Activated naive CD4-positive, alpha-beta T cell (primary cell): ENCODE data around the gene UBB.
A peak's percentile ranks its signal among the peaks of the same experiment; 100 is the strongest.
"Not testable (repeated sequence)": the region's sequence is repeated elsewhere in the genome, so short reads cannot be mapped to it uniquely, and the experiment has no call there.

Source experiments
- DNase-seq, 4 experiments: peaks; one replicate each; lab custom pipeline; 2025; lab: John Stamatoyannopoulos, UW

Gene UBB

DNA sequence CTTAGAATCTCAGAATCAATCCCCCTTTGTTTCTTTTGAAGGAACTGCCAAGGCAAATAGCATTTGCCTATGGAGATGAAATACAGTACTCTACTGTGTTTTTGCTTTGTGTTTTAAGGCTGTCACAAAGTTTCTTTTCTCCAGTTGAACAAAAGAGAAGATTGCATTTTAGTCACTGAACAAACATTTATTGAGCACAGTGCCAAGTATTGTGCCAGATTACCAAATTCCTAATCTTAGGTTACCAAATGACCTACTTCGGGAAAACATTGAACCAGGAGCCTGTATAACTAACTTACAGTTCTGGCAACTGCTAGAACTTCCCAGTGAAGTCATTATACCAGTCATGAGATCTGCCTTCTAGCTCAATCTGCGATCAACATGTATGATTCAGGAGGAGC, 3.0 kb upstream of the UBB start:
- no peak for DNase-seq

DNA sequence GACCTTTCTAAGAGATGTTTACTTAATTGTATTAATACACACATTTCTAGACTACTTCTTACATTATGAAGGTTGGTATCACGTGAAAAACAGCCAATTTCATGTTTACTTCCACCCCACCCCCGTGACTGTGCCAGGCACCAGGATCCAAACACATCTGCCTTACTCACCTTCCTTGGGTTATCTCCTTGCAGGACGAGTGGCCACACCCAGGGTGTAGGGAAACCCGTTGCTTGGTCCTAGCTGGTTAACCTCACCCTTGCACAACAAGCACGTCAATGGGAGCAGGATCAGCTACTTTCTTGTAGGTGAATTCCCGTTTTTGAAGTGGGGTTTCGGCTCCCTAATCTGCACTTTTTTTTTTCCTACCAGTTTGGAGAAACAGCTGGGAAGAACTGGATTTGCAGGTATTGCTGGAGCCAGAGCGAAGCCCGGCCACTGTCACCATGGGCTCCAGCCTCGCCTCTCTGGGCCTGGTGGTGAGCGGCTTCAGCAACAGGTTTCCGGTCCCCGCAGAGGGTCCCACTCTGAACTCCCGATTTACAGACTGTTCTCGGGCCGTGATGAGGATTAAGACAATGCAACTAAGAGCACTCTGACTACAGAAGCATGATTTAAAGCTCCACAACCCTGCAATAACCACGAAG, 2.1 kb upstream of the UBB start:
- DNase-seq = no peak

DNA sequence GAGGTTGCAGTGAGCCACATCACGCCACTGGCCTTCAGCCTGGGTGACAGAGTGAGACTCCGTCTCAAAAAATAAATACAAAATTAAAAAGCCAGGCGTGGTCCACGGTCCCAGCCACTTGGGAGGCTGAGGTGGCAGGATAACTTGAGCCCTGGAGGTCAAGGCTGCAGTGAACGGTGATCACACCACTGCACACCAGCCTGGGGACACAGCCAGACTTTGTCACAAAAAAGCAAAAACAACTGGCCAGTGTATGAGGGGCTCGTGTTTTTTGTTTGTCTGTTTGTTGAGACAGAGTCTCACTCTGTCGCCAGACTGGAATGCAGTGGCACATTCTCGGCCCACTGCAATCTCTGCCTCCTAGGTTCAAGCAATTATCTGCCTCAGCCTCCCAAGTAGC, 1.2 kb upstream of the UBB start:
- no peak for DNase-seq

DNA sequence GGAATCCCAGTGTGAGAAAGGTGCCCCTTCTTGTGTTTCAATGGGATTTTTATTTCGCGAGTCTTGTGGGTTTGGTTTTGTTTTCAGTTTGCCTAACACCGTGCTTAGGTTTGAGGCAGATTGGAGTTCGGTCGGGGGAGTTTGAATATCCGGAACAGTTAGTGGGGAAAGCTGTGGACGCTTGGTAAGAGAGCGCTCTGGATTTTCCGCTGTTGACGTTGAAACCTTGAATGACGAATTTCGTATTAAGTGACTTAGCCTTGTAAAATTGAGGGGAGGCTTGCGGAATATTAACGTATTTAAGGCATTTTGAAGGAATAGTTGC, 567 bp downstream of the UBB start:
- DNase-seq = no peak

DNA sequence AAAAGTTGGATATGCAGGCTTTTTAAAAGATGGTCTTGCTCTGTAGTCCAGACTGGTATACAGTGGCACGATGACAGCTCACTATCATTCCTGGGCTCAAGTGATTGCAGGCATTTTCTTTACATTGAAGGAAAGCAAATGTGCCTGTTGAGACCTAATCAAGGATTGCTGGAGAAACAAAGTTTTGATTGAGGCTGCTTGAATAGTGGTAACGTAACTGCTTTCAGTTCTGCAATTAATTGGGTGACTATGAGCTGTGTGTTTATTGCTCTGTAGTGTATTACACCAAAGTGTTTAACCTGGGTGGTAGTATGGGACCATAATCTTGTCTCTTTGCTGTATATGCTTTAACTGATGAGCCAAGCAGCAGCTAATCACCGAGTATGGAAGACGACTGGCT, 2.3 kb downstream of the UBB start:
- no peak for DNase-seq

DNA sequence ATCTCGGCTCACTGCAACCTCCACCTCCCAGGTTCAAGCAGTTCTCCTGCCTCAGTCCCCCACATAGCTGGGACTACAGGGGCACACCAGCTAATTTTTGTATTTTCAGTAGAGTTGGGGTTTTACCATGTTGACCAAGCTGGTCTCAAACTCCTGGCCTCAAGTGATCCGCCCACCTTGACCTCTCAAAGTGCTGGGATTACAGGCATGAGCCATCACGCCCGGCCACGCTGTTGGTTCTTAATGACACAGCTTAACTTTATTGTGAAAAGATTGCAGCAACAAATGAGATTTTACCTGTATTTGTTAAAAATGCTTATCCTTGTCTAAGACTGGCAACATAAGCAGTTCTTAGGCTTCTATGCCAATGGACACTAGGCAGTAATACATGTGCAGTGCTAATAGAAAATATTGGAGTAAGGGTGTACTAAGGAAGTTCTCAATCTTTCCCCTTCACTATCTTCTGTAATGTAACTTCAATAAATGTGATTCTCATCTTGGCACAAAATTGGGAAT, 2.9 kb downstream of the UBB start:
- no peak for DNase-seq

DNA sequence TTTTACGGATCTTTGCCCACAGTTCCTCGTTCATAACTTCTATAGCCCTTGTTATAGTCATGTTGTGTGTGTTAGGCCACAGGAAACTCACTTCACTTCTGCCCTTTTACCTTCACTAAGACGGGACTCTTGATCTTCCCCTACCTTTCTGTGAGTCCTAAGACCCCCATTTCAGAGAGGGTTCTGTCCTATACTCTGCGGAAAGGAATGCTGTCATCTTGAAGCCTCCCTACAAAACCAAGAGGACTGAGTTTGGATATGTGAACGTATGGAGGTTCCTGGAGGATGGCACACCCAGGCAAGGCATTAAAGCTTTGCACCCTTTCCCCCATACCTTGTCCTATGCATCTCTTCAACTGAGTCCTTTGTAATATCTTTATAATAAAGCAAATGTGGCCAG, 3.7 kb downstream of the UBB start:
- no peak for DNase-seq

DNA sequence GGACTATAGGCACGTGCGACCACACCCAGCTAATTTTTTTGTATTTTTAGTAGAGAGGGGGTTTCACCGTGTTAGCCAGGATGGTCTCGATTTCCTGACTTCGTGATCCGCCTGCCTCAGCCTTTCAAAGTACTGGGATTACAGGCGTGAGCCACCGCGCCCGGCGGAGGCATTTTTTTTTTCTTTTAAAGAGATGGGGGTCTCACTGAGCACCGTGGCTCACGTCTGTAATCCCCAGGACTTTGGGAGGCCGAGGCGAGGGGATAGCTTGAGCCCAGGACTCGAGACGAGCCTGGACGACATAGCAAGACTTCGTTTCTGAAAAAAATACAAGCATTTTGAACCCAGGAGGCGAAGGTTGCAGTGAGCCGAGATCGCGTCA, 5.2 kb downstream of the UBB start:
- not testable (repeated sequence) for DNase-seq

DNA sequence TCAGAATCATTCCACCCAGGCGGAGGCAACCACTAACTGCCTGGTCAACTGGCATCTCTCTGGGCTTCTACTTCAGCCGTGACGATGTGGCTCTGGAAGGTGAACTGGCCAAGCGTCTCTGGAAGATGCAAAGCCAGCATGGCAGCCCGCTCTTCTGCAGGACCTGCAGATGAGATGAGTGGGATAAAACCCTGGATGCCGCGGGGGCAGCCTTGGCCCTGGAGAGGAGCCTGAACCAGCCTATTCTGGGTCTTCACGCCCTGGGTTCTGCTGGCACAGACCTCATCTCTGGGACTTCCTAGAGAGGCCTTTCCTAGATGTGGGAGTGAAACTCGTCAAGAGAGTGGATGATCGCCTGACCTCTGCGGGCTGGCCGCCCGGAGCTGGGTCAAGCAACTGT, 10.6 kb downstream of the UBB start:
- no peak for DNase-seq

DNA sequence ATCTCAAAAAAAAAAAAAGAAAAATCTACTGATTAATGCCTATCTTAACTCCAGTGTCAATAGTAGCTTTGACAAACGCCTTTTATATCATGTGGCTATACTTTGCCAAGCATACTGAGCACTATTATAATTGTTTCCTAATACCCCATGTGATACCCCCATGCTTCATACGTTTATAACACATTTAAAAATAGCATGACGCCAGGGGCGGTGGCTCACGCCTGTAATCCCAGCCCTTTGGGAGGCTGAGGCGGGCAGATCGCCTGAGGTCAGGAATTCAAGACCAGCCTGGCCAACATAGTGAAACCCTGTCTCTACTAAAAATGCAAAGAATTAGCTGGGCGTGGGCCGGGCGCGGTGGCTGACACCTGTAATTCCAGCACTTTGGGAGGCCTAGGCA, 11.6 kb downstream of the UBB start:
- not testable (repeated sequence) for DNase-seq

DNA sequence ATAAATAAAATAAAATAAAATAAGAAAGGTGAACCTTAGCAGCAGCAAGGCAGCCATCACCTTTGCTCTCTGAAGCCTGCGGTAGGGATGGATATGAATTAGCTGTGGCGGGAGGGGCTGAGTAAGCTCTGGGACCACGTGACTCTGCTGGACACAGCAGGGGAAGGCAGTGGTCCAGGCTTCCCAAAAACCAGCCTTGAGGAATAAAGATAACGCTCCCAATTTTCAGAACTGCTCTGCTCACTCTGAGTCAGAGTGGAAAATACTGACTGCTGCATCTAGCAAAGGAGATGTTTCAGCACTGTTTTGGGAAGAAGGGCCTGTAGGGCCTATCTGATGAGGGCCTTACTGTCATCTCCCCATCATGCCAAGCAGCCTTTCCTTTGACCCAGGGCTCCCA, 15.0 kb downstream of the UBB start:
- not testable (repeated sequence) for DNase-seq

DNA sequence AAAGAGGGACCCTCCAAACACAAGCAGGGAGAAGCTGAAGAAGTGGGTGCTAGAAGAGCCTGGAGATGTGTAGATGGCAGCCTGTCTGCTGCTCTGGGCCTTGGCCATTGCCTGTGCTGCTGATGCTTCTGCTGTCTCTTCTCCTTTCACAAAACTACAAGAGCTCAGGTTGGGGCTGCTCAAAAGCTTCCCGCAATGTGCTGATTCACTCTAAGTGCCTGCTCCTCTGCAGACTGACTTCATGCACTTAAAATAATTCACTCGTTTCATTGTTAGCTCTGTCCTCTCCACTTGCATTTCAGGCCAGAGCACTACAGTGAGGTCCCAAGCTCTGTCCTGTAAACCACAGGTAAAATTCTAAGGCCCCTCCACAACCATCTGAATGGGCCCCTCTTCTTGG, 15.8 kb downstream of the UBB start:
- DNase-seq = not testable (repeated sequence)

DNA sequence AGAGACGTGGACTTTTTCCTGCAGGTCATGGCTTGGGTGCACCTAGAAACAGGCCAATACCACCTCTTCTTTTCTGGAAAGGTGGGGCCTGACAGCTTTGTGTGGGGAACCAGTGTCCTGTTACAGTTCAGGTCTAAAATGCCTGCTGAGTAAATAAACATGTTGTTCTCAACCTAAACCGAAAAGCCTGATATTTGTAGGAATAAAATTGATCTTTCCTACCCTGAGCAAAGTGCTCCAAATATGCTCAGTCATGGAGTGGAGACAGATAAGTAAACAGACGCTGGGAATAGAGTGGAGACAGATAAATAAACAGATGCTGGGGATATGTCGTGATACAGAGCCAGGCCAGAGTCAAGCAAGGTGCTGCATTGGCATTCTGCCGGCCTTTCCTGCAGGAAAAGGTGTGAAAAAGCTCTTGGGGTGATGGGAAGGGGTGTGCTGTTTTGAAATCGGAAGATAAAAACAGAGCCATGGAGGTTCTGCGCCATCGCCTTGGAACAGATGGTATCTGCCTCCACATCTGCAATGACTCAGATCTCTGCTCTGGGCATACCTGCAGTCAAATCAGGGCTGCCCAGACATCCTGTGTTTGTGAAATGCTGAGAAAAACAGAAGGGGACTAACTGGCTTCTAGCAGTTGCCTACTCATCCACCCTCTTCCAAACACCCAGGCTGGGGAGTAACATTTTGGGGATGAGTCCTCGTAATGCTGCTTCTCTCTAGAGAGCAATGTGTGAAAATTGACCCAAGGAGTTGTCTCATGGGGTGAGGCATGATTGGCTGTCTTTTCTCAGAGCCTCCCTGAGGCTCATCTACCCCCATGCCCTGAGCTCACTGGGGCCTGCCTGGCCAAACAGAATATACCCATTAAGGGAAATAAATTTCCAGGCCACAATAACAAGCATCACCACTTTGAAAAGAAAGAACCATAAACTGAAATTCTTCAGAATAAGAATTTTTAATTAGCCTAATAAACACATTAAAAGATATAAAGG, 17.7 kb downstream of the UBB start:
- DNase-seq = no peak

DNA sequence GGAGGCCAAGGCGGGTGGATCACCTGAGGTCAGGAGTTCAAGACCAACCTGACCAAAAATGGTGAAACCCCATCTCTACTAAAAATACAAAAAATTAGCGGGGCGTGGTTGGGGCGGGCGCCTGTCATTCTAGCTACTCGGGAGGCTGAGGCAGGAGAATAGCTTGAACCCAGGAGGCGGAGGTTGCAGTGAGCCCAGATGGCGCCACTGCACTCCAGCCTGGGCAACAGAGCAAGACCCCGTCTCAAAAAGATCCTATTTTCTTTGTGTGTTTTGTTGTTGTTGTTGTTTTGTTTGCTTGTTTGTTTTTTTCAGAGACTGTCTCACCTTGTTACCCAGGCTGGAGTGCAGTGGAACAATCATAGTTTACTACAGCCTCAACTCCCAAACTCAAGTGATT, 23.0 kb downstream of the UBB start:
- DNase-seq = not testable (repeated sequence)

DNA sequence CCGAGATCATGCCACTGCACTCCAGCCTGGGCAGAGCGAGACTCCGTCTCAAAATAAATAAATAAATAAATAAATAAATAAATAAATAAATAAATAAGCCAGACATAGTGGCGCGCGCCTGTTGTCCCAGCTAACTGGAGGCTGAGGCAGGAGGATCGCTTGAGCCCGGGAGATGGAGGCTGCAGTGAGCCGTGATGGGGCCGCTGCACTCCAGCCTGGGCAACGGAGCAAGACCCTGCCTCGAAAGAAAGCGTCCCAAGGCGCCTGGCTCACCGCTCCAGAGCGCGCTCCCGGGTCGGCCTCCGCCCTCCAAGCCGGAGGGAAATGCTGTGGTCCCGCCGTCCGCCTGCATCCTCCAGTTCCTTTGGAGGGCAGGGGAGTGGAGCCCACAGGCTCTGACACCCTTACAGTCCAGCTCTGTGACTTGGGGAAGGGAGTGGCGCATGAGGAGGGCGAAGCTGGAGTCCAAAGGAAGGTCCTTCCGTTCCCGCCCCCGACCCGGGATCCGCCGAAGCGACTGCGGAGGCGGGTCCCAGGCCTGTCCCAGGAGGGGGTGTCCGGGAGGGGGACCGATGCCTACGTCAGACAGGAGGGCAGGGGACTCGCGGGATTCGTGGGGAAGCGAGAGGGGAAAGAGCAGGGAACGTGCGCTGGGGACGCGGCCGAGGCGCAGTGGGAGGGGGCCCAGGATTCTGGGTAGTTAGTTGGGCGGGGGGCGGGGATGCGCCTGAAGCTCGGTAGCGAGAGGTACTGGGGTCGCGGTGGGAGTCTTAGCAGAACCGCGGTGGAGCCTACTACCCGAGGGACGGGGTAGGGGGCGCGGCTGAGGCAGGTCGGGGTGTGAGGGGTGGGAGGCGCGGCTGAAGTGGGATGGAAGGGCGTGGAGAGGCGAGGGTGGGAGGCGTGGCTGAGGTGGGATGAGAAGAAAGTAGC, 26.1 kb downstream of the UBB start:
- DNase-seq = no peak

DNA sequence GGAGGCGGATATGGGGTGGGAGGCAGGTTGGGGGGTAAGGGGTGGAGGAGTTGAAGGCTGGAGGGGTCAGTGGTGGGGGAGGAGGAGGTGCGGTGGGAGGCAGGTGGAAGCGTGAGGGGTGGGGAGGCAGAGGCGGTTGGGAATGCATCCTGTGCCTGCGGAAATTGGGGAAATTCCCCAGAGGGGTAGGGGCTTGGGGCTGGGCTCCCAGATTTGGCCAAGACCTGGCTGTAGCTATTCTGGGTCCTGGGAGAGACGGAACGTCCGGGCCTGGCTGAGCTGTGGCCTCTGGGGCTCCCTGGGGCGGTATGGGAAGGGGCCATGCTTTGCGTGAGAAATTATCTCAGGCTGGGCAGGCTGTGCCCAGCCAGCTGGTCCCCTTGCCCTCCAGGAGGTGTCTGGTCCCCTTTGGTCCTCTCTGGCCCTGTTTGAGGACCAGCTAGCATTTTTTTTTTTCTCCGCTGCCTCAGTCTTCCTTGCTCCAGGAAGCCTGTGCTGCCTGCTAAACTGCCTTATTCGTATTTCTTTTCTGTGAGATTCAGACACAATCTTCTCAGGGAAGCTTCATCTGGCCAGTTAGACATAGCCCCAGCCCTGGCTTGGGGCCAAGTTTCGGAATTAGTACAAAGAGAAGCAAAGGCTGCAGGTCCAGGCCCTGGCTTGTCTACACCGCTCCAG, 27.2 kb downstream of the UBB start:
- DNase-seq = no peak

DNA sequence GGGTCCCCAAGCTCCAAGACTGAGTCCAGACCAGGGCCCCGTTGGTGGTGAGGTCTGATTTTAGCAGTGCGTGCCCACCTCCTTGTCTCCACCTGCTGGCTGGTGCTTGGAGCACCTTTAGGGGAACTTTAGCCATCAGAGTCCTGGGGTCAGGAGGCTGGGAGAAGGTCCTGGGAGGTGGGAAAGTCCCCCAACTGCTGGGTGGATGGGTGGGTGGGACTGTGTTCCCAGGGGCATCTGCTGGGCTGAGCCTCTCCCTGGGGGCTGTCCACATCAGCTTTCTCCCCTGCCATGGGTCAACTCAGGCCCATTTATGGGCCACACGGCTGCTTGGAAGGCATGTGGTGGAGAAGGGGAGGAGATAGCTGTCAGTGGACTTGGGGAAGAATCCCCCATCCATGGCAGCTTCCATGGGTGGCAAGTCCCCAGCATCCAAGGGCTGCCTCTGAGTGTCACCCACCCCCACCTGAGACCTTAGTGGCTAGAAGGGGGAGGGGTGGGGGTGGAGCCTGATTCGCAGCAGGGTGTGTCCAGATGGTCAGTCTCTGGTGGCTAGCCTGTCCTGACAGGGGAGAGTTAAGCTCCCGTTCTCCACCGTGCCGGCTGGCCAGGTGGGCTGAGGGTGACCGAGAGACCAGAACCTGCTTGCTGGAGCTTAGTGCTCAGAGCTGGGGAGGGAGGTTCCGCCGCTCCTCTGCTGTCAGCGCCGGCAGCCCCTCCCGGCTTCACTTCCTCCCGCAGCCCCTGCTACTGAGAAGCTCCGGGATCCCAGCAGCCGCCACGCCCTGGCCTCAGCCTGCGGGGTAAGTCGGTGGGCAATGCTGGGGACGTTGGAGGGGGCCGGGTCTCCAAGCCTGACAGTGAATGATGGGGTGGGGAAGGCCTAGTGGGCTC, 34.4 kb downstream of the UBB start, which contains the start of gene TRPV2:
Gene TRPV2 (plus strand): TSS at position 541 of the 894 bp plus-strand sequence. CDS start 2,098 bp downstream, outside the sequence.
- peak in 2 of 4 experiments; percentile 19 to 44 for DNase-seq

DNA sequence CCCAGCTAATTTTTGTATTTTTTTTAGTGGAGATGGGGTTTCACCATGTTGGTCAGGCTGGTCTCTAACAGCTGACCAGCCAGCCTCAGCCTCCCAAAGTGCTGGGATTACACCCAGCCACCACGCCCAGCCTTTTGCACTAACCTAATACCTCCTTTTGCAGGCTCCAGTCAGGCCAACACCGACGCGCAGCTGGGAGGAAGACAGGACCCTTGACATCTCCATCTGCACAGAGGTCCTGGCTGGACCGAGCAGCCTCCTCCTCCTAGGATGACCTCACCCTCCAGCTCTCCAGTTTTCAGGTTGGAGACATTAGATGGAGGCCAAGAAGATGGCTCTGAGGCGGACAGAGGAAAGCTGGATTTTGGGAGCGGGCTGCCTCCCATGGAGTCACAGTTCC, 36.5 kb downstream of the UBB start:
- no peak for DNase-seq

DNA sequence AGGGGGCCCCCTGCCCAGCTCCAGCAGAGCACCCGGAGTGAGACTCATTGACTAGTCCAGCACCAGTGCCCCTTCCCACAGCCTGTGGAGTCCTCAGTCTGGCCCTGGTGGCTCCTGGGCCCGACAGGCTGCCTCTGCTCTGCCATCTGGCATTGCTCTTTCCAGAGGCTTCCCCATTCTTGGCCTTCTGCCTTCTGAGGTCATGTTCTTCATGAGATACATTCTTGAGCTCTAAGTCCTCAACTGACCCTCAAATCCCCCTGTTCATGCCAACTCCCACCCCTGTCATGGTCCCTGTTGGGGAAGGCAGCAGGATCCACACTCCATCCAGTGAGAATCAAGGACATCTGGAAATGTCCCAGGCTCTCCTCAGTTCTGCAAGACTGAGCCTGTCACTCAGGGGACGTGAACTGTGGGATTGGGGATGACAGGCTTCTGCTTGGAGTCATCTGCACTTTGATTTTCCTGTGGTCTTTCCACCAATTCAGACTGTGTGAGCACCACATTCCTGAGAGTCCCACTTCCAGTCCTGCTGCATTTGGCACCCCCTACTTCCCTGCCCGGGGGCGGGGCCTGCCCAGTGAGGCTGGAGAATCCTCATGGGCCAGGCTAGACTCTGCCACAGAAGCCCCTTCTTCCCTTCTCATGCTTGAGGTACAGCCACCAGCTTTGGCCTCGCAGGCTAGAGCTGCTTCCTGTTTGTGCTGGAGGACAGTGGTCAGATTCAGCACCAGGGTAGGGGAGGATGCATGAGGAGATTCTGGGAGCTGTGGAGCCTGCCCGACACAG, 37.2 kb downstream of the UBB start:
- no peak for DNase-seq

DNA sequence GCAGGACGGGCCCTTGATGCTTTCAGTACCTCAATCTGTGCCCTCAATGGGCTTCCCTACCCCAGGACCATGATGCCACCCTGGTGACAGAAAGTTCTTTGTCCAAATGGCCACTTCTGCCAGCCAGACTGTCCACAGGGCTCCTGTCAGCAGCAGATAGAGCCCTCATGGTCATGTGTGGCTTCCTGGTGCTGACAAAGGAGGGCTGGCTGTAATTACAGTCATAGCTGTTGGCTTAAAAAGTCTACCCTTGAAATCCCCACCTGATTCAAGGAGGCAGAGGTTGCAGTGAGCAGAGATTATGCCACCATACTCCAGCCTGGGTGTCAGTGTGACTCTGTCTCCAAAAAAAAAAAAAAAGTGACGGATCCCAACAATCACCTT, 37.8 kb downstream of the UBB start:
- no peak for DNase-seq
